ENCODE results near the gene QRICH1.

Gene QRICH1

GRCh38 chr3:48991851-48992545, 101.9 kb downstream of the QRICH1 start:
- DNase-seq, result no peak

DNA sequence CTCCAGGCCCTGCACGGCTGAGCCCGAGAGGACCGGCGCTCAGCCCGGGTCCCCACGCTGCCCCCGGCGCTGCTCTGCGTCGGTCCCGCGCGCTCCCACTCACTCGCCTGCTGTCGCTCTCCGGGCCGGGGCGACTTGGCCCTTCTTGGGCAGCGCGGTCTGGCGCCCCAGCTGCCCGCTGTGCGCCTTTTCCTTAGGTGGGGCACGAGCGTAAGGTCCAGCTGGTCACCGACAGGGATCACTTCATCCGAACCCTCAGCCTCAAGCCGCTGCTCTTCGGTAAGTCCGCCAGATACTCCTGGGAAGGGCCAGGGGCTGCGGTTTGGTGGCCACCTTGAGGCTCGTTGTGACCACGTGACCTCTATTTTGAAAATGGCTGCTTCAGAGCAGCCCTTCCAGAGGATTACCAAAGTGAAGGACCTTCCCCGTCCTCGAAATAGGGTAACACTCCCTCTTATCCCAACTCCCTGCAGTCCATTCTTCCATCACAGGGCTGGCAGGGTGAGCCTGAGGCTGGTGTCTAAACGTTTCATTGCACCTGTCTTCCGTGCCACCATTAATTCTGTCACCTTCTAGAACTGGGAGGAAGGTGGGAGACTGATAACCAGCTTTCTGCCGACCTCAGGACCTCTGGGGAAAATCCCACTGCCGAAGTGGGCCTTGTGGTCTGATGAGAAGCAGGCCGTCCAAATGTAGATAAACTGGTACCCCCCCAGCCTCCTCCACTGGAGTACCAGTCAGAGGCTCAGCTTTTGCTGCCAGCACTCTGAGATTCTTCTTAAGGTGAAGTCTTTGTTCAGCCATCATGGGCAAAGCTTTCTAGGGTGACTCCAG, 103.0 kb downstream of the QRICH1 start:
- DNase-seq, result peak; percentile 4

DNA sequence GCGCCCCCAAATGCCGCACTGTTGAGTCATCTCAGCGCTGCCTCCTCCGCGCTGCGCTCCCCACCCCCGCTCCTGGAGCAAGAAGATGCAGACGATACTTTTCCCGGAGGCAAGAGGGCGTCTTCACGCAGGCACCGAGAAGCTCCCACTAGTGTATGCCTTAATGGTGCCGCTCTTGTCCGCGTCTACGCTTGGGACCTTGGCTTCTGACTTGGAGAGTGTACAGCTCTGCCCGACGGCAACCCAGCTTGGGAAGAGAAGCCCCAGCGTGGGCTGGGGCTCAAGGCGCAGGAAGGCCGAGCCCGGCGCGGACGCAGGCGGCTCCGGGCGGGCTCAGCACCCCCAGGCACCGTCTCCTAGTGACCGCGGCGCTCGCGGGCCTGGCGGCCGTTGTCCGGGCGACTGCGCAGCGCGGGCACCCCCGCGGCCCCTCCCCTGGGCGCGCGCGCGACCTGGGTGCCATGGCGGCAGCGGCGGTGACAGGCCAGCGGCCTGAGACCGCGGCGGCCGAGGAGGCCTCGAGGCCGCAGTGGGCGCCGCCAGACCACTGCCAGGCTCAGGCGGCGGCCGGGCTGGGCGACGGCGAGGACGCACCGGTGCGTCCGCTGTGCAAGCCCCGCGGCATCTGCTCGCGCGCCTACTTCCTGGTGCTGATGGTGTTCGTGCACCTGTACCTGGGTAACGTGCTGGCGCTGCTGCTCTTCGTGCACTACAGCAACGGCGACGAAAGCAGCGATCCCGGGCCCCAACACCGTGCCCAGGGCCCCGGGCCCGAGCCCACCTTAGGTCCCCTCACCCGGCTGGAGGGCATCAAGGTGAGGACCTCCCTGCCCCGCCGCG, 103.9 kb downstream of the QRICH1 start, which contains the start of gene P4HTM:
TSS of gene P4HTM (plus strand) at position 446 of the 840 bp plus-strand sequence. CDS start at position 462, 16 bp downstream.
- peak; percentile 16 for DNase-seq

GRCh38 chr3:48989126-48989795, 104.6 kb downstream of the QRICH1 start:
- DNase-seq, result no peak

DNA sequence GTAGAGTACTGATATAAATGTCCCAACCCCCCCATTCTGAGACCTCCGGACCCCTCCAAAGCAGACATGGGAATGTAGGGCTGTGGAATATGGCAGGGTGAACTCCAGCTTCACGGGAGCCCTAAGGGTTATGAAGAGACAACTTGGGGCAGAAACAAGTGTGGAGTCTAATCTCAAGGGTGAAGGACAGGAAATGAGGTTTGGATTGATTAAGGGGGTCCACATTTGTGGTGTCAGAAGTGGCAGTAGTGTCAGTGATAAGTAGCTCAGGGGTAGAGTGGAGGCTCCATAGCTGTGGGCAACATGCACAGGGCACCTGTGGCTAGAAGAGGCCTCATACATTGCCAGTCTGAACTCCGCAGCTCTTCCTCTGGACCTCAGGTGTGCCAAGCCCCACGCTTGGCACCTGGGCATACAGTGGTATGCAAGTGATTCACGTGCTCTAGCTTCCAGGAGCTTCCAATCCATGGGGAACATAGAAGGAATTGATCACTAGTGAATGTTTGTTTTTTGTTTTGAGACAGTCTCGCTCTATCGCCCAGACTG, 108.0 kb downstream of the QRICH1 start:
- no peak for DNase-seq

GRCh38 chr3:48984663-48985062, 109.2 kb downstream of the QRICH1 start:
- no peak for DNase-seq

- no peak for DNase-seq
Measured at GRCh38 chr3:48983096-48983495, 110.8 kb downstream of the QRICH1 start.

DNA sequence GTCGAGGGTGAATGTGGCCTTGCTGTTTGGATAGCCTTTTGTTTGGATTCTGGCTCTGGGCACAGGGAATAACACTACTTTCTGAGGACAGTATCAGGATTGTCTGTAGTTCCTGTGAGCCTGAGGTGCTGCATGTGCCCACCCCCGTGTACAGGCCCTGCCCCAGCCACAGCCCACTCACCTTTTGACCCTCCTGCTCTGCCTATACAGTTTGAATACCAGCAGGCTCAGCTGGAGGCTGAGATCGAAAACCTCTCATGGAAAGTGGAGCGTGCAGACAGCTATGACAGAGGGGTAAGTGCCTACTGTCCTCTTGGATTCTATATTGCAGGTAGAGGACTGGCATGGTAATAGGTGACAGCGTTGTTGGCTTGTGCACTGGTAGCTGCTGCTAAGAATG, 111.2 kb downstream of the QRICH1 start:
- DNase-seq, result no peak

DNA sequence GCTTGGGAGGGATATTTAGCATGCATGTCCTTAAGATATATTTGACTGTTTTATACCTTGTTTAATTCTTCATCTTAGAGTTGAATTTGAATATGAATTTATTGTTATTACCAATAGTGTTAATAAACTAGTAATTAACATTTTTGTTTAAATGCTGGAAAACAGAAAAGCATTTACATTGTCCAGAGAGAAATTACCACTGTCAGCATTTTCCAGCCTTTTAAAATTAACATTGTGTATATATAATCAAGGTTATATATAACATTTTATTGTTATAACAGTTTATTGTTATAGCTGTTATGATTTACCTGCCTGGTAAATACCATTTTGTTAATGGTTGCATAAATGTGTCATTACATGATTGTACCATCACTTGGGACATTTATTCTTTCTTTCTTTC, 111.9 kb downstream of the QRICH1 start:
- DNase-seq, result no peak

GRCh38 chr3:48980295-48980694, 113.6 kb downstream of the QRICH1 start:
- DNase-seq, result no peak

All from DMS79 (cell line).